Measurements from ENCODE around the gene CIAO1. TPM values are rescaled to one million over a fixed set of nuclear protein-coding genes. Genes with fewer than 3 reads are reported as not detected.
"Not testable (repeated sequence)": the region's sequence is repeated elsewhere in the genome, so short reads cannot be mapped to it uniquely, and the experiment has no call there.

CIAO1 gene
- total RNA-seq (100 to 1,000 TPM in 7 of 9 donors, 10 to 100 TPM in 2; 92.5 to 237 (median 135) TPM), polyA plus RNA-seq (100 to 1,000 TPM in 1 of 3 donors, 10 to 100 TPM in 2; 52.5 to 137 (median 59.5) TPM)
- long read RNA-seq, donor 1, transcript CIAO1-203 (7 exons, 1,533 nt): major isoform, 53 of 75 reads
- long read RNA-seq, donor 1, partial matches to known transcripts: 19 of 75 reads
- long read RNA-seq, donor 1, other reads (novel, unspliced or antisense): 0 of 75 reads
- long read RNA-seq, donor 2, transcript CIAO1-203 (7 exons, 1,533 nt): major isoform, 20 of 102 reads
- long read RNA-seq, donor 2, partial matches to known transcripts: 81 of 102 reads
- long read RNA-seq, donor 2, other reads (novel, unspliced or antisense): 0 of 102 reads
- long read RNA-seq, donor 3, transcript CIAO1-203 (7 exons, 1,533 nt): major isoform, 29 of 36 reads
- long read RNA-seq, donor 3, partial matches to known transcripts: 7 of 36 reads
- long read RNA-seq, donor 3, other reads (novel, unspliced or antisense): 0 of 36 reads
- long read RNA-seq, donor 4, transcript CIAO1-203 (7 exons, 1,533 nt): major isoform, 92 of 103 reads
- long read RNA-seq, donor 4, partial matches to known transcripts: 3 of 103 reads
- long read RNA-seq, donor 4, other reads (novel, unspliced or antisense): 7 of 103 reads
- long read RNA-seq, donor 5, transcript CIAO1-203 (7 exons, 1,533 nt): major isoform, 273 of 312 reads
- long read RNA-seq, donor 5, partial matches to known transcripts: 6 of 312 reads
- long read RNA-seq, donor 5, other reads (novel, unspliced or antisense): 33 of 312 reads
- long read RNA-seq, donor 6, transcript CIAO1-203 (7 exons, 1,533 nt): major isoform, 41 of 50 reads
- long read RNA-seq, donor 6, partial matches to known transcripts: 1 of 50 reads
- long read RNA-seq, donor 6, other reads (novel, unspliced or antisense): 8 of 50 reads
- long read RNA-seq, donor 7, transcript CIAO1-203 (7 exons, 1,533 nt): major isoform, 29 of 36 reads
- long read RNA-seq, donor 7, partial matches to known transcripts: 7 of 36 reads
- long read RNA-seq, donor 7, other reads (novel, unspliced or antisense): 0 of 36 reads
- long read RNA-seq, donor 8, transcript CIAO1-203 (7 exons, 1,533 nt): major isoform, 64 of 251 reads
- long read RNA-seq, donor 8, partial matches to known transcripts: 186 of 251 reads
- long read RNA-seq, donor 8, other reads (novel, unspliced or antisense): 0 of 251 reads
- long read RNA-seq, donor 9, transcript CIAO1-203 (7 exons, 1,533 nt): major isoform, 25 of 41 reads
- long read RNA-seq, donor 9, partial matches to known transcripts: 16 of 41 reads
- long read RNA-seq, donor 9, other reads (novel, unspliced or antisense): 0 of 41 reads
- long read RNA-seq, donor 10, transcript CIAO1-203 (7 exons, 1,533 nt): major isoform, 24 of 24 reads
- long read RNA-seq, donor 10, partial matches to known transcripts: 0 of 24 reads
- long read RNA-seq, donor 10, other reads (novel, unspliced or antisense): 0 of 24 reads

DNA sequence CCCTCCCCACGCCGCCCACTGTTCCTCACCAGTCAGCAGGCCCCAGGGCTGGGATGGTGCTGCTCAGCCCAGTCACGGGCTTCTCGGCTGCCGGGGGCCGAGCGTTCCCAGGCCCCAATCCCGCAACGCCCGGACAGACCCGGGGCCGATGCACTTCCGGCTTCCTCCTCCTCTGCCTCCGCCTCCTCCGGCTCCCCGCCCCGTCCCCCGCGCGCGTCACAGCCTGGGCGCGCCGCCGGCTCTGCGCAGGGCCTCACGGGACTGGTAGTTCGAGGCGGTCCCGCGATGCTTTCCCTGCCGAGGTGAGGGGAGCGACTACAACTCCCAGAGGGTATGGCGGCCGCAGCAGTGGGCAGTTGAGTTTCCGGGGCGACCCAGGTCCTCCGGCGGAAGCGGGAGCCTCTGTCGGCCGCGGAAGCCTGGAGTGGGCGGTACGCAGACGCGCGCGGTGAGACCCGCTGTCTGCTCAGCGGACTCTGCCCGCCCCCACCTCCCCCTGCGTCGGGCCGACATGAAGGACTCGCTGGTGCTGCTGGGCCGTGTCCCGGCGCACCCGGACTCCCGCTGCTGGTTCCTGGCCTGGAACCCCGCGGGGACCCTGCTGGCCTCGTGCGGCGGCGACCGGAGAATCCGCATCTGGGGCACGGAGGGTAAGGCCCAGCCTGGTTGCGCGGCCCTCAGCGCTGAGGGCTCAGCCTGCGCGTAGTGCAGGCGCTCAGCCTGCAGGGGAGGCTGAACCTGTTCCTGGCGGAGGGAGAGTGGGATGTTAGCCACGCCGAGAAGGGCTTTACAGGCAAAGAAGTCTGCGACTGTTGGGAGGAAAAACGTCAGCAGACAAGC lies at the start of gene CIAO1, which contains the start of gene TMEM127:
CIAO1 (plus strand) TSS at position 386 of the 840 bp plus-strand sequence; CDS start at position 512, 126 bp downstream.
TMEM127 (minus strand) TSS at position 158 of the 840 bp plus-strand sequence. CDS start 616 bp downstream, outside the sequence.
- peak; percentile 66 to 89 for TF ChIP-seq POLR2A (IDR thresholded peaks at IDR 0.05)
- TF ChIP-seq, protein P1, sequence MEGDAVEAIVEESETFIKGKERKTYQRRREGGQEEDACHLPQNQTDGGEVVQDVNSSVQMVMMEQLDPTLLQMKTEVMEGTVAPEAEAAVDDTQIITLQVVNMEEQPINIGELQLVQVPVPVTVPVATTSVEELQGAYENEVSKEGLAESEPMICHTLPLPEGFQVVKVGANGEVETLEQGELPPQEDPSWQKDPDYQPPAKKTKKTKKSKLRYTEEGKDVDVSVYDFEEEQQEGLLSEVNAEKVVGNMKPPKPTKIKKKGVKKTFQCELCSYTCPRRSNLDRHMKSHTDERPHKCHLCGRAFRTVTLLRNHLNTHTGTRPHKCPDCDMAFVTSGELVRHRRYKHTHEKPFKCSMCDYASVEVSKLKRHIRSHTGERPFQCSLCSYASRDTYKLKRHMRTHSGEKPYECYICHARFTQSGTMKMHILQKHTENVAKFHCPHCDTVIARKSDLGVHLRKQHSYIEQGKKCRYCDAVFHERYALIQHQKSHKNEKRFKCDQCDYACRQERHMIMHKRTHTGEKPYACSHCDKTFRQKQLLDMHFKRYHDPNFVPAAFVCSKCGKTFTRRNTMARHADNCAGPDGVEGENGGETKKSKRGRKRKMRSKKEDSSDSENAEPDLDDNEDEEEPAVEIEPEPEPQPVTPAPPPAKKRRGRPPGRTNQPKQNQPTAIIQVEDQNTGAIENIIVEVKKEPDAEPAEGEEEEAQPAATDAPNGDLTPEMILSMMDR (IDR thresholded peaks at IDR 0.05): peak in 5 of 6 experiments; percentile 12 to 59 (median 48)
- intact Hi-C loops (cut with DNase I): loop anchor here in 1 of 2 donors (10.0 kb wide), 1 partner anchor 121 kb away; the partner anchor contains the start of gene DUSP2
- H3K27ac ChIP-seq: peak within 1 kb of the TSS; percentile 48 to 99 (median 94)

DNA sequence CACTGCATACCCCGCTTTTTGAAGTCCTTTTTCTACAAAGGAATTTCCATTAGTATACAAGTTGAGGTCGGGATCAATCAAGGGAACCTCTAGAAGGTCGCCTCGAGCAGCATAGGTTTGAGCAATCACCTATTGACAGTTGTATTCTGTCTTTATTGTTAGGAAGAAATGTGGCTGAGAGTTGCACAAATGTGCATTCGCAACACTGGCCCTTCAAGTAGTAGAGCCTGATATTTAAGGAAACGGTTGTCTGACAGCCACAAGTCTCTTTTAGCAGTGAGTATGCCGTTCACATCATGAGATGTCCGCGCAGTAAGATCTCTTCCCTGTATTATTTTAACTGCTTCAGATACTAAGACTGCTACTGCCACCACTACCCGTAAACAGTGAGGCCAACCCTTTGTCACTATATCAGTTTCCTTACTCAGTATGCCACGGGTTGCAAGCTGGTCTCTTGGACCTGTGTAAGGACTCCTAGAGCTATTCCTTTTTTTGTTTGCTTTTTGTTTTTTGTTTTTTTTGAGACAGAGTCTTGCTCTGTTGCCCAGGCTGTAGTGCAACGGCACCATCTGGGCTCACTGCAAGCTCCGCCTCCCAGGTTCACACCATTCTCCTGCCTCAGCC lies 47.4 kb upstream of the CIAO1 start:
- DNase-seq: no peak
- H3K4me3 ChIP-seq: no peak overlapping the region
- H3K4me1 ChIP-seq (replicated peaks in 1 of 2): peaks cover 0 to 11% of the 10 kb centered on the region in 2 donors
- WGBS, 4 donors: 89 to 91% (median 90%) methylated on average over 13 of the region's 13 CpGs
- no peaks in the 10 kb centered on the region for H3K9me3 ChIP-seq (replicated peaks in 1 of 3)
- H3K27me3 ChIP-seq: no peaks in the 10 kb centered on the region
- TF ChIP-seq, protein P1 (IDR thresholded peaks at IDR 0.05): no peak
- no peak for TF ChIP-seq POLR2A (IDR thresholded peaks at IDR 0.05)
- intact Hi-C loops (cut with DNase I): no loop called here
- H3K36me3 ChIP-seq (replicated peaks in 1 of 2): no peaks in the 10 kb centered on the region
- H3K27ac ChIP-seq: no peak overlapping the region

More for the DNA sequence above, at the start of gene CIAO1, which contains the start of gene TMEM127:
- DNase-seq: peak; percentile 99
- Histone ChIP-seq H3K9me3 (replicated peaks in 1 of 3) (no peaks in the 10 kb centered on the region), H3K4me3 (peak within 1 kb of the TSS; percentile 36 to 97 (median 80)), H3K27me3 (no peaks in the 10 kb centered on the region), H3K4me1 (replicated peaks in 1 of 2) (peaks cover 25 to 47% of the 10 kb centered on the region in 2 donors), H3K36me3 (replicated peaks in 1 of 2) (peaks cover 0 to 50% of the 10 kb centered on the region in 2 donors)
- WGBS, 4 donors: 0 to 1% (median 0%) methylated on average over 18 to 81 of the region's 81 CpGs

DNA sequence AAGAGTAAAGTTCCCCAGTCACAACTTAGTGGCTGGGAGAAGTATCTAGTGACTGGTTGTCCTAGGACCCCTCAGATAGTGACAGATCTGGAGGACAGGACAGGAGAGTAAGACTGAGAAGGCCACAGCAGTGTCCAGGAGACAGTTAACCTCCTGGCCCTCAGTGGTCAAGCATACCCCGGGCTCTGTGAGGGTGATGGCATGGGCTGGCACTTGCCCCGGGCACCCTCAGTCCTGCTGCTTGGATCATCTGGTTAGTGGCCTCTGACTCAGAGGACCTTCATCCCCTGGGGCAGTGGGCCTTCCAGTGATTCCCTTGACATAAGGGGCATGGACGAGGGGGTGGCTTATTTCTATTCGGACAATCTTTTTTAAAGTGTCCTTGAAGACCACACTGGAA lies 46.1 kb upstream of the CIAO1 start:
- H3K27me3 ChIP-seq; intact Hi-C loops (cut with DNase I); H3K36me3 ChIP-seq (replicated peaks in 1 of 2); H3K9me3 ChIP-seq (replicated peaks in 1 of 3); H3K4me3 ChIP-seq: not testable (repeated sequence)
- peak in 5 of 7 donors; percentile 24 to 50 (median 38) for DNase-seq
- Histone ChIP-seq H3K27ac (peak overlapping the region in 3 of 5 donors; percentile 39 to 64 (median 49)), H3K4me1 (replicated peaks in 1 of 2) (peaks cover 0 to 11% of the 10 kb centered on the region in 2 donors)
- WGBS, 4 donors: 50 to 90% (median 55%) methylated on average over 2 to 4 of the region's 4 CpGs

DNA sequence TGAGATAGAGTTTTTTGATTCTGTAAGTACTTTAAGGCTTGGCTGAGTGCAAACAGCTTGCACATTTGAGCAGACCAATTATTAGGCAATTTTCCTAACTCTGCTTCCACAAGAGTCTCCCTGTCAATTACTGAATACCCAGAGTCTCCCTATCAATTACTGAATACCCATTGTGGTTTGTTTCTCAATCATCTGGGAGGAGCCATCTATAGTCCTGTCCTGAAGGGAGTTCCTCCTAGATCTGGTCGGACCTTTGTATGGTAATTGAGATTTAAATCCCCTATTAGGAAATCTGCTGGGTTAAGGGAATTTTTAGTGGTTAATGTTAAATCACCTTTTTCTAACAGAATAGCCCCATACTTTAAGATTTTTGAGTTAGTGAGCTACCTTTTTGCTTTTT lies 44.9 kb upstream of the CIAO1 start:
- H3K9me3 ChIP-seq (replicated peaks in 1 of 3); H3K27me3 ChIP-seq; H3K4me3 ChIP-seq; intact Hi-C loops (cut with DNase I); H3K27ac ChIP-seq; H3K36me3 ChIP-seq (replicated peaks in 1 of 2); DNase-seq: not testable (repeated sequence)
- peaks cover 0 to 11% of the 10 kb centered on the region in 2 donors for H3K4me1 ChIP-seq (replicated peaks in 1 of 2)
- 75 to 90% (median 80%) methylated on average over 1 of the region's 1 CpG for WGBS, 4 donors

All from adrenal gland (tissue), 19 donors.